GM12878 (cell line): ENCODE measurements around the gene PPT1. TPM values are rescaled to one million over a fixed set of nuclear protein-coding genes. Genes with fewer than 3 reads are reported as not detected.

Source experiments
- ATF7 ChIP-seq: fragments of 450-650 bp; IDR thresholded peaks from 2 replicates; pipeline ENCODE4 v1.6.1; 2016; ENCODE audit warnings: low read depth, mild to moderate bottlenecking
- POU2F2 ChIP-seq: IDR thresholded peaks from 3 replicates; pipeline ENCODE4 v1.6.1; 2011; ENCODE audit warnings: low read depth, mild to moderate bottlenecking, low read length, borderline replicate concordance
- PRDM15 ChIP-seq: fragments of 450-650 bp; formaldehyde crosslinking; IDR thresholded peaks from 2 replicates; pipeline ENCODE4 v1.4.0; 2020; ENCODE audit warnings: mild to moderate bottlenecking, moderate library complexity
- RCOR1 ChIP-seq: conservative IDR thresholded peaks from 2 replicates; pipeline ENCODE4 v1.6.1; 2012; ENCODE audit warnings: low read depth, low read length, improper control_type of control experiment
- polyA plus RNA-seq, 11 experiments: library from polyadenylated mRNA; depleted of rRNA in 4 of 11; unstranded in 6 of 11; stranded (reverse) in 5 of 11; fragments of >200 nt; fragmentation: Nextera tagmentation in 4 of 11; fragmentation: Illumina TruSeq in 1 of 11; extraction: Ambion mirVana in 4 of 11; extraction: Trizol in 1 of 11; gene quantifications; 1 replicate in 1 of 11; 2 replicates in 10 of 11; pipeline versions ENCODE4 v1.2.1 to v1.2.3, GENCODE V29; 2011 to 2016; ENCODE audit warnings: inconsistent platforms in 2 of 11, missing spikeins in 2 of 11, low read depth in 1 of 11
- total RNA-seq, 4 experiments: library from RNA; depleted of rRNA in 3 of 4; stranded (reverse); fragments of >200 nt in 3 of 4; fragmentation: Illumina TruSeq in 1 of 4; extraction: Trizol in 1 of 4; gene quantifications; 2 replicates each; pipeline versions ENCODE4 v1.2.1 to v1.2.3, GENCODE V29; 2013 to 2021
- TF ChIP-seq, protein P1 (sequence below): fragments of 150-350 bp; IDR thresholded peaks from 2 replicates; pipeline ENCODE4 v1.6.1; 2016; ENCODE audit warnings: low read depth, low read length
- TF ChIP-seq, protein P2 (sequence below): IDR thresholded peaks from 2 replicates; pipeline ENCODE4 v1.6.1; 2012; ENCODE audit warnings: low read length, inconsistent platforms
- TF ChIP-seq, protein P3 (sequence below): fragments of 450-650 bp; IDR thresholded peaks from 2 replicates; pipeline ENCODE4 v1.6.1; 2017; ENCODE audit warnings: antibody characterized with exemption, mild to moderate bottlenecking, moderate library complexity
- TF ChIP-seq, protein P4 (sequence below): fragments of 450-650 bp; IDR thresholded peaks from 2 replicates; pipeline ENCODE4 v1.6.1; 2016; ENCODE audit warnings: mild to moderate bottlenecking

Gene PPT1
- total and polyA plus RNA-seq, 10 of the 15 experiments (the other 5 are each of a cell fraction or from before 2014, with no cell fraction given) = 50.4 to 147 (median 103) TPM

GRCh38 chr1:40096977-40097782 lies at the start of gene PPT1 (continued):
- TF ChIP-seq PRDM15 (CRISPR knock-in tag) = no peak
- no peak for TF ChIP-seq RCOR1
- 0 out of 3 replicates have a peak, but pooled peaks have one; percentile 20 for TF ChIP-seq POU2F2
- TF ChIP-seq, protein P1, sequence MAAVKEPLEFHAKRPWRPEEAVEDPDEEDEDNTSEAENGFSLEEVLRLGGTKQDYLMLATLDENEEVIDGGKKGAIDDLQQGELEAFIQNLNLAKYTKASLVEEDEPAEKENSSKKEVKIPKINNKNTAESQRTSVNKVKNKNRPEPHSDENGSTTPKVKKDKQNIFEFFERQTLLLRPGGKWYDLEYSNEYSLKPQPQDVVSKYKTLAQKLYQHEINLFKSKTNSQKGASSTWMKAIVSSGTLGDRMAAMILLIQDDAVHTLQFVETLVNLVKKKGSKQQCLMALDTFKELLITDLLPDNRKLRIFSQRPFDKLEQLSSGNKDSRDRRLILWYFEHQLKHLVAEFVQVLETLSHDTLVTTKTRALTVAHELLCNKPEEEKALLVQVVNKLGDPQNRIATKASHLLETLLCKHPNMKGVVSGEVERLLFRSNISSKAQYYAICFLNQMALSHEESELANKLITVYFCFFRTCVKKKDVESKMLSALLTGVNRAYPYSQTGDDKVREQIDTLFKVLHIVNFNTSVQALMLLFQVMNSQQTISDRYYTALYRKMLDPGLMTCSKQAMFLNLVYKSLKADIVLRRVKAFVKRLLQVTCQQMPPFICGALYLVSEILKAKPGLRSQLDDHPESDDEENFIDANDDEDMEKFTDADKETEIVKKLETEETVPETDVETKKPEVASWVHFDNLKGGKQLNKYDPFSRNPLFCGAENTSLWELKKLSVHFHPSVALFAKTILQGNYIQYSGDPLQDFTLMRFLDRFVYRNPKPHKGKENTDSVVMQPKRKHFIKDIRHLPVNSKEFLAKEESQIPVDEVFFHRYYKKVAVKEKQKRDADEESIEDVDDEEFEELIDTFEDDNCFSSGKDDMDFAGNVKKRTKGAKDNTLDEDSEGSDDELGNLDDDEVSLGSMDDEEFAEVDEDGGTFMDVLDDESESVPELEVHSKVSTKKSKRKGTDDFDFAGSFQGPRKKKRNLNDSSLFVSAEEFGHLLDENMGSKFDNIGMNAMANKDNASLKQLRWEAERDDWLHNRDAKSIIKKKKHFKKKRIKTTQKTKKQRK = no peak
- TF ChIP-seq, protein P2, sequence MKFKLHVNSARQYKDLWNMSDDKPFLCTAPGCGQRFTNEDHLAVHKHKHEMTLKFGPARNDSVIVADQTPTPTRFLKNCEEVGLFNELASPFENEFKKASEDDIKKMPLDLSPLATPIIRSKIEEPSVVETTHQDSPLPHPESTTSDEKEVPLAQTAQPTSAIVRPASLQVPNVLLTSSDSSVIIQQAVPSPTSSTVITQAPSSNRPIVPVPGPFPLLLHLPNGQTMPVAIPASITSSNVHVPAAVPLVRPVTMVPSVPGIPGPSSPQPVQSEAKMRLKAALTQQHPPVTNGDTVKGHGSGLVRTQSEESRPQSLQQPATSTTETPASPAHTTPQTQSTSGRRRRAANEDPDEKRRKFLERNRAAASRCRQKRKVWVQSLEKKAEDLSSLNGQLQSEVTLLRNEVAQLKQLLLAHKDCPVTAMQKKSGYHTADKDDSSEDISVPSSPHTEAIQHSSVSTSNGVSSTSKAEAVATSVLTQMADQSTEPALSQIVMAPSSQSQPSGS = no peak
- no peak for TF ChIP-seq ATF7
- TF ChIP-seq, protein P3, sequence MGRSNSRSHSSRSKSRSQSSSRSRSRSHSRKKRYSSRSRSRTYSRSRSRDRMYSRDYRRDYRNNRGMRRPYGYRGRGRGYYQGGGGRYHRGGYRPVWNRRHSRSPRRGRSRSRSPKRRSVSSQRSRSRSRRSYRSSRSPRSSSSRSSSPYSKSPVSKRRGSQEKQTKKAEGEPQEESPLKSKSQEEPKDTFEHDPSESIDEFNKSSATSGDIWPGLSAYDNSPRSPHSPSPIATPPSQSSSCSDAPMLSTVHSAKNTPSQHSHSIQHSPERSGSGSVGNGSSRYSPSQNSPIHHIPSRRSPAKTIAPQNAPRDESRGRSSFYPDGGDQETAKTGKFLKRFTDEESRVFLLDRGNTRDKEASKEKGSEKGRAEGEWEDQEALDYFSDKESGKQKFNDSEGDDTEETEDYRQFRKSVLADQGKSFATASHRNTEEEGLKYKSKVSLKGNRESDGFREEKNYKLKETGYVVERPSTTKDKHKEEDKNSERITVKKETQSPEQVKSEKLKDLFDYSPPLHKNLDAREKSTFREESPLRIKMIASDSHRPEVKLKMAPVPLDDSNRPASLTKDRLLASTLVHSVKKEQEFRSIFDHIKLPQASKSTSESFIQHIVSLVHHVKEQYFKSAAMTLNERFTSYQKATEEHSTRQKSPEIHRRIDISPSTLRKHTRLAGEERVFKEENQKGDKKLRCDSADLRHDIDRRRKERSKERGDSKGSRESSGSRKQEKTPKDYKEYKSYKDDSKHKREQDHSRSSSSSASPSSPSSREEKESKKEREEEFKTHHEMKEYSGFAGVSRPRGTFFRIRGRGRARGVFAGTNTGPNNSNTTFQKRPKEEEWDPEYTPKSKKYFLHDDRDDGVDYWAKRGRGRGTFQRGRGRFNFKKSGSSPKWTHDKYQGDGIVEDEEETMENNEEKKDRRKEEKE = no peak
- TF ChIP-seq, protein P4, sequence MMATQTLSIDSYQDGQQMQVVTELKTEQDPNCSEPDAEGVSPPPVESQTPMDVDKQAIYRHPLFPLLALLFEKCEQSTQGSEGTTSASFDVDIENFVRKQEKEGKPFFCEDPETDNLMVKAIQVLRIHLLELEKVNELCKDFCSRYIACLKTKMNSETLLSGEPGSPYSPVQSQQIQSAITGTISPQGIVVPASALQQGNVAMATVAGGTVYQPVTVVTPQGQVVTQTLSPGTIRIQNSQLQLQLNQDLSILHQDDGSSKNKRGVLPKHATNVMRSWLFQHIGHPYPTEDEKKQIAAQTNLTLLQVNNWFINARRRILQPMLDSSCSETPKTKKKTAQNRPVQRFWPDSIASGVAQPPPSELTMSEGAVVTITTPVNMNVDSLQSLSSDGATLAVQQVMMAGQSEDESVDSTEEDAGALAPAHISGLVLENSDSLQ = no peak
